H9 (cell line): ENCODE data around the gene THSD7B. TPM values are rescaled to one million over a fixed set of nuclear protein-coding genes. Genes with fewer than 3 reads are reported as not detected.

Experiments used
- DNase-seq: peaks from one replicate; pipeline ENCODE4 v3.0.0-alpha.2; 2017
- H2AFZ ChIP-seq: one replicate; pipeline ENCODE4 v1.6.1; 2013; ENCODE audit warnings: mild to moderate bottlenecking, low read length, control low read depth, moderate library complexity
- H2AK5ac ChIP-seq: 2 replicates; pipeline ENCODE4 v1.6.1; 2013; ENCODE audit warnings: low read length, control low read depth, mixed read lengths; ENCODE audit not compliant: insufficient read length
- H2BK120ac ChIP-seq: one replicate; pipeline ENCODE4 v1.6.1; 2013; ENCODE audit warnings: low read depth, mild to moderate bottlenecking, low read length, control low read depth, inconsistent platforms; ENCODE audit not compliant: poor library complexity, severe bottlenecking
- H2BK12ac ChIP-seq: 2 replicates; pipeline ENCODE4 v1.6.1; 2013; ENCODE audit warnings: low read length, control low read depth, mixed read lengths, low read depth; ENCODE audit not compliant: insufficient read length
- H2BK15ac ChIP-seq: 2 replicates; pipeline ENCODE4 v1.6.1; 2013; ENCODE audit warnings: low read depth, low read length, control low read depth
- H2BK20ac ChIP-seq: one replicate; pipeline ENCODE4 v1.6.1; 2013; ENCODE audit warnings: low read depth, mild to moderate bottlenecking, low read length, control low read depth, inconsistent platforms; ENCODE audit not compliant: poor library complexity, severe bottlenecking
- H2BK5ac ChIP-seq: 2 replicates; pipeline ENCODE4 v1.6.1; 2013; ENCODE audit warnings: low read length, control low read depth, mixed read lengths; ENCODE audit not compliant: insufficient read length
- H3K14ac ChIP-seq: 2 replicates; pipeline ENCODE4 v1.6.1; 2013; ENCODE audit warnings: low read length, control low read depth; ENCODE audit not compliant: insufficient read depth
- H3K18ac ChIP-seq: 2 replicates; pipeline ENCODE4 v1.6.1; 2013; ENCODE audit warnings: low read depth, mild to moderate bottlenecking, mixed read lengths, low read length, control low read depth; ENCODE audit not compliant: insufficient read length
- H3K23ac ChIP-seq: 2 replicates; pipeline ENCODE4 v1.6.1; 2013; ENCODE audit warnings: low read length, control low read depth, mixed read lengths, low read depth; ENCODE audit not compliant: insufficient read length
- H3K23me2 ChIP-seq: 2 replicates; pipeline ENCODE4 v1.6.1; 2013; ENCODE audit warnings: low read depth, mild to moderate bottlenecking, mixed read lengths, low read length, control low read depth; ENCODE audit not compliant: insufficient read length, poor library complexity, severe bottlenecking
- H3K27ac ChIP-seq: 2 replicates; pipeline ENCODE4 v1.5.1; 2013; ENCODE audit warnings: low read length, control low read depth, mixed read lengths, low read depth; ENCODE audit not compliant: insufficient read length
- H3K27me3 ChIP-seq: 2 replicates; pipeline ENCODE4 v1.6.1; 2013; ENCODE audit warnings: low read length, control low read depth, inconsistent platforms; ENCODE audit not compliant: insufficient read depth
- H3K4ac ChIP-seq: 2 replicates; pipeline ENCODE4 v1.6.1; 2013; ENCODE audit warnings: low read depth, mild to moderate bottlenecking, control low read depth, inconsistent platforms, low read length, moderate library complexity
- H3K4me1 ChIP-seq: 2 replicates; pipeline ENCODE4 v1.6.1; 2013; ENCODE audit warnings: low read length, control low read depth, inconsistent platforms; ENCODE audit not compliant: insufficient read depth
- H3K4me2 ChIP-seq: 2 replicates; pipeline ENCODE4 v1.6.1; 2013; ENCODE audit warnings: low read length, control low read depth, mixed read lengths; ENCODE audit not compliant: insufficient read length, insufficient read depth
- H3K56ac ChIP-seq: 2 replicates; pipeline ENCODE4 v1.6.1; 2013; ENCODE audit warnings: low read depth, mild to moderate bottlenecking, mixed read lengths, low read length, control low read depth; ENCODE audit not compliant: insufficient read length
- H3K79me1 ChIP-seq: 2 replicates; pipeline ENCODE4 v1.6.1; 2013; ENCODE audit warnings: low read depth, mild to moderate bottlenecking, moderate library complexity, low read length, control low read depth, inconsistent platforms; ENCODE audit not compliant: insufficient read depth, poor library complexity, severe bottlenecking
- H3K79me2 ChIP-seq: 2 replicates; pipeline ENCODE4 v1.6.1; 2013; ENCODE audit warnings: low read length, control low read depth, inconsistent platforms; ENCODE audit not compliant: insufficient read depth
- H3K9ac ChIP-seq: 2 replicates; pipeline ENCODE4 v1.6.1; 2013; ENCODE audit warnings: low read length, control low read depth, mixed read lengths; ENCODE audit not compliant: insufficient read length; ENCODE audit errors: extremely low read depth
- H3K9me3 ChIP-seq: one replicate; pipeline ENCODE4 v1.6.1; 2013; ENCODE audit warnings: low read depth, low read length, inconsistent platforms; ENCODE audit not compliant: control insufficient read depth
- H3T11ph ChIP-seq: one replicate; pipeline ENCODE4 v1.6.1; 2013; ENCODE audit warnings: mild to moderate bottlenecking, low read length, control low read depth, inconsistent platforms
- H4K20me1 ChIP-seq: one replicate; pipeline ENCODE4 v1.6.1; 2013; ENCODE audit not compliant: control insufficient read depth, insufficient read length, insufficient read depth
- H4K5ac ChIP-seq: 2 replicates; pipeline ENCODE4 v1.6.1; 2013; ENCODE audit warnings: low read depth, mild to moderate bottlenecking, mixed read lengths, low read length, control low read depth; ENCODE audit not compliant: insufficient read length
- H4K8ac ChIP-seq: replicated peaks from 2 replicates; pipeline ENCODE4 v1.6.1; 2013; ENCODE audit warnings: low read length, control low read depth, mixed read lengths, low read depth; ENCODE audit not compliant: insufficient read length
- H4K91ac ChIP-seq: 2 replicates; pipeline ENCODE4 v1.6.1; 2013; ENCODE audit warnings: low read depth, mild to moderate bottlenecking, moderate library complexity, mixed read lengths, low read length, control low read depth; ENCODE audit not compliant: insufficient read length
- H3K27ac Mint-ChIP-seq, 3 experiments: 2 replicates in 2 of 3; 3 replicates in 1 of 3; pipeline ENCODE4 v1.8.0; 2020 to 2021; ENCODE audit warnings: mixed read lengths in 3 of 3, mild to moderate bottlenecking in 1 of 3, moderate library complexity in 1 of 3
- H3K27me3 Mint-ChIP-seq: 2 replicates; pipeline ENCODE4 v1.8.0; 2021; ENCODE audit warnings: low read depth, mild to moderate bottlenecking, moderate library complexity, mixed read lengths
- H3K36me3 Mint-ChIP-seq, 3 experiments: 2 replicates in 2 of 3; 3 replicates in 1 of 3; pipeline ENCODE4 v1.8.0; 2020 to 2021; ENCODE audit warnings: low read depth in 3 of 3, mixed read lengths in 3 of 3; ENCODE audit not compliant: insufficient read depth in 1 of 3
- H3K4me1 Mint-ChIP-seq, 2 experiments: 2 replicates each; pipeline ENCODE4 v1.8.0; 2020; ENCODE audit warnings: mixed read lengths in 2 of 2
- H3K4me3 Mint-ChIP-seq, 2 experiments: 2 replicates in 1 of 2; 3 replicates in 1 of 2; pipeline ENCODE4 v1.8.0; 2020 to 2021; ENCODE audit warnings: mild to moderate bottlenecking in 2 of 2, mixed read lengths in 2 of 2, moderate library complexity in 1 of 2
- H3K9me3 Mint-ChIP-seq, 2 experiments: 2 replicates in 1 of 2; 3 replicates in 1 of 2; pipeline ENCODE4 v1.8.0; 2020; ENCODE audit warnings: mild to moderate bottlenecking in 2 of 2, mixed read lengths in 2 of 2, moderate library complexity in 1 of 2
- CTCF ChIP-seq: fragments of 200-600 bp; sonication (generic); conservative IDR thresholded peaks from 3 replicates; pipeline ENCODE4 v1.8.0; 2021; ENCODE audit warnings: antibody characterized with exemption, mild to moderate bottlenecking
- WGBS: extraction: QIAGEN DNeasy Blood & Tissue Kit; methylation state at CpG from one replicate; pipeline ENCODE4 v1.1.7; 2013; ENCODE audit warnings: missing lambda C conversion rate, low lambda C conversion rate, mixed read lengths; ENCODE audit not compliant: insufficient read length; ENCODE audit errors: extremely low coverage; 5-methylcytosine and 5-hydroxymethylcytosine counted together
- total RNA-seq: library from RNA; stranded (reverse); gene quantifications from 2 replicates; pipeline ENCODE4 v1.2.1, GENCODE V29; 2021

THSD7B gene
- total RNA-seq, 1 experiment from 2014 or later: 0.85 TPM

DNA sequence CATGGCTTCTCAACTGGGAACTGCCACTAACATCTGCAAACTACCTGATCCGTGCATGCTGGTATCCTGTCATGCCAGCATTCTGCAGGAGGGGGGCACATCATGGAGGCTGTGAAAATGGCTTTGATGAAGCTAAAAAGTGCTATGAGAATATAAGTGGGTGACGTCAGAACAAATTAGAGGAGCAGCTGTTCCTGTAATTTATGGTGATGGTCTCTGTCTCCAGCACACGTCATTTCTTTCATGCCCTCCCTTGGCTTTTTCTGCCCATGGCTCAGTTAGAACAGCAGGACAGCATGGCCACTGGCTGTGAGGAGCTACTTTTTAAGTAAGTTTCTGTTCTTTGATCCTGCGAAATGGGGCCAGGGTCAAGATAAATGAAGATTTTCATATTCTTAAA is 466.3 kb downstream of the THSD7B start:
- H3K27me3 ChIP-seq: no peaks in the 10 kb centered on the region
- no peak overlapping the region for H3K4me2 ChIP-seq
- H2BK15ac ChIP-seq: no peak overlapping the region
- H3K23ac ChIP-seq: no peak overlapping the region
- no peak for TF ChIP-seq CTCF
- H4K91ac ChIP-seq: no peak overlapping the region
- Mint-ChIP-seq H3K27ac (no peak overlapping the region), H3K27me3 (no peaks in the 10 kb centered on the region; the same call in 1 of the 2 replicates), H3K4me3 (no peak overlapping the region), H3K36me3 (no peaks in the 10 kb centered on the region), H3K9me3 (no peaks in the 10 kb centered on the region), H3K4me1 (peaks cover 0 to 7% of the 10 kb centered on the region in 2 experiments; a peak in 2 of 4 replicates)
- no peak overlapping the region for H2BK20ac ChIP-seq
- no peaks in the 10 kb centered on the region for H3K23me2 ChIP-seq
- H3K79me2 ChIP-seq: no peaks in the 10 kb centered on the region
- H3K27ac ChIP-seq: no peak overlapping the region
- H2AK5ac ChIP-seq: no peak overlapping the region
- H2BK5ac ChIP-seq: no peak overlapping the region
- H3K79me1 ChIP-seq: no peaks in the 10 kb centered on the region
- WGBS: no CpG with 5 or more reads among the region's 4 CpGs
- H3K9me3 ChIP-seq: no peaks in the 10 kb centered on the region
- no peak overlapping the region for H2BK120ac ChIP-seq
- H3K18ac ChIP-seq: no peak overlapping the region
- no peak overlapping the region for H4K8ac ChIP-seq
- H4K5ac ChIP-seq: no peak overlapping the region
- H2BK12ac ChIP-seq: no peak overlapping the region
- no peaks in the 10 kb centered on the region for H3K4me1 ChIP-seq
- no peak for DNase-seq
- H4K20me1 ChIP-seq: no peaks in the 10 kb centered on the region
- no peak overlapping the region for H3K9ac ChIP-seq
- H2AFZ ChIP-seq: no peak overlapping the region
- no peak overlapping the region for H3T11ph ChIP-seq
- no peak overlapping the region for H3K56ac ChIP-seq
- H3K14ac ChIP-seq: no peak overlapping the region
- H3K4ac ChIP-seq: no peak overlapping the region
